ENCODE data around the gene ARID4B.

ARID4B gene

DNA sequence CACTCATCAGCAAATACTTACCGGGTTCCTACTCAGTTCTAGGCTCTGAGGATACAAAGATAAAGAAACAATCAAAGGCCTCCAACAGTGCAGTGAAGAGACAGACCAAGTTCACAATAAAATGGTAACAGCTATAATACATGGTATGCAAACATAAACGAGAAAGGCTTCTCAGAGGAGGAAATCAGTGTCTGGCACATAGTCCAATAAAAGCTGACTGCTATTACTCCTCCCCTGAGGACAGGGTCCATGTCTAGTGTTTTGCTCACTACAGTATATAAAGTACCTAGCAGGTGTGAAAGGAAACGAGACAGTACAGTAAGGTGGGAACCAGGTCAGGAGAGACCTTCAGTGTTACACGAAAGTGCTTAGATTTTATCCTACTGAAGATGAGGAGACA, 171.2 kb downstream of the ARID4B start:
- DNase-seq = no peak

DNA sequence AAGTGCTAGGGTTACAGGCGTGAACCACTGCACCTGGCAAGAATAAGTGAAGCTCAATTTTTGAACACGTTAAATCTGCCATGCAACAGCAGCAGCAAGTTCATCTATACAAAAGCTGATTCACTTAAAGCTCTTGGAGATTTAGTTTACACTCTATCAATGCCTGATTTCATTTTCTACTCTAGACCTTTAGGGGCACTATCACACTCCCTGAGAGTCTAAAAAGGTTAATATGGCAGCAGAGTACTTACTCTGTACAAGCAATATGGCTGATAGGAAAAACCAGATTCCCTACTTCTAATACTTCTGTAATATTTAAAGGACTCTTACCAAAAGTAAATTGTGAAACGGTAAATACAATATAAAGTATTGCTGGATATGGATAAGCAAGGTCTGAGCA, 171.7 kb downstream of the ARID4B start:
- no peak for DNase-seq

DNA sequence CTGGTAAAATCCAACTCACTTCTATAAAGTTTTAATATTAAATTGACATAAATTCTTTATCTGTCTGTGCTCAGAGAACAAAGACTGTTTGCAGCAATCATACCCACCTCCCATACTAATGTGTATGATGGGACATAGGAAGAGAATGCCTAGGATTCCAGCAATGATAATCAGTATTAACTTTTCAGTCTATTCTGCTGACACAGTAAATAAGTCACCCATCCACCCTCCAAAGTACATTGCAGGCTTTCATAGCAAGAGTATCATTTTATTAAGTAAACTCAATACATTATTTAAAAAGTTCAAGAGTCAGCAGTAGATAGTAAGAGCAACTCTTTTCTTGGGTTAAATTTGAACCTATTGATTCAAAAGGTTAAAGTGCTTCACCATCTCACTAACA, 175.7 kb downstream of the ARID4B start:
- no peak for DNase-seq

DNA sequence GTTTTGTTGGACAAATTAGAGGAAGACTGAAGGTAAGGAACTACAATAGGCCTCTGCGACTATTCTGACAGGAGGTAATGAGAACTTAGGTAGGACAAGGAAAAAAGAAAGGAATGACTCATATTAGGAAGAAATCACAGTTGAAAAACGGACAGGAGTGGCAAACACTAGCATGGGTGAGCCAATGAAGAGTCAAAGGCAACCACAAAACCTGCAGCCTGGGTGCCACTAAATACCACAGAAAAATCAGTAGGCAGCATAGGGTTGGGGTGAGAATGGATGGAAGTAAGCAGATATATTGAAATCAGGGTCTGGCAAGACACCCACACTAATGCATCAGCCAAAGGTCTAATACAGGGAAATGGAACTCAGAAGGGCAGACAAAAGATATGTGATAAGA, 176.9 kb downstream of the ARID4B start:
- DNase-seq = no peak

DNA sequence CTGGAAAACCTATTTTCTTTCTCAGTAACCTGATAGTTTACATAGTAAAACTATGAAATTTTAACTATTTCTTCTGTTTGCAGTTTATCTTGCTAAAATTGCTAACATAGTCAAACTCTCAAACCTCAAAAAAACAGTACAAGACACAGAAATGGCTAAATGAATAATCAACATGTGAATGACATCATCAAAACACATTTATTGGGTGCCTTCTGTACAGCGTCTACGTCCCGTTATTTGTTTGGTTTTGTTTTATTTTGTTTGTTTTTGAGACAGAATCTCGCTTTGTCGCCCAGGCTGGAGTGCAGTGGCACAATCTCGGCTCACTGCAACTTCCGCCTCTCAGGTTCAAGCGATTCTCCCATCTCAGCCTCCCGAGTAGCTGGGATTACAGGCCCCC, 178.2 kb downstream of the ARID4B start:
- DNase-seq = no peak

DNA sequence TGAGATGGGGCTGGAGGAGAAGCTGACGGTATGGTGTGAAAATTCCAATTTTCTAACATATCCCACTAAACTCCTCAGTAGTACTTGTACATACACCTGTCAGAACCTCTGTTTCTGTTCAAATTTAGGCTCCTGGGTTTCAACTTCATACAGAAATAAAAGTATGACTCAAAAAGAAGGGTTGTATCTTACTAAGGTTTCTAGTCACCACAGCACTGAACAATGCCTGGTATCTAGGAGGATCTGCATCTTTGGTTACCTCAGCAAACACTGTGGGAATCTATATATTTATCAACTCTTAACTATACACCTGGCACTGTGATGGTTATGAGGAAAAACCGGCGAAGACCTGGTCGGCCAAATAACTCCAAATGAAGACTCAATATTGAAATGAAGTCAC, 180.7 kb downstream of the ARID4B start:
- DNase-seq = no peak

DNA sequence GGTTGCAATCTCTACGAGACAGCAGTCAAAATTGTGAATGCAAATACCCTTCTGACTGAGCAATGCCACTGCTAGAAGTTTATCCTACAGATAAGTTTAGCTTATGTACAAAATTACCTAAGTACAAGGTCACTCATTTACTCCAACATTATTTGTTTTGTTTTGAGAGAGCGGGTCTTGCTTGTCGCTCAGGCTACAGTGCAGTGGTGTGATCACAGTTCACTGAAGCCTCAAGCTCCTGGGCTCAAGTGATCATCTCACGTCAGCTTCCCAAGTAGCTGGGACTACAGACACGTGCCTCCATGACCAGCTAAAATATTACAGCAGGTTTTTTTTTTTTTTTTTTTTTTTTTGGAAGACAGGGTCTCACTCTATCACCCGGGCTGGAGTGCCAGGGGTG, 182.3 kb downstream of the ARID4B start:
- no peak for DNase-seq

DNA sequence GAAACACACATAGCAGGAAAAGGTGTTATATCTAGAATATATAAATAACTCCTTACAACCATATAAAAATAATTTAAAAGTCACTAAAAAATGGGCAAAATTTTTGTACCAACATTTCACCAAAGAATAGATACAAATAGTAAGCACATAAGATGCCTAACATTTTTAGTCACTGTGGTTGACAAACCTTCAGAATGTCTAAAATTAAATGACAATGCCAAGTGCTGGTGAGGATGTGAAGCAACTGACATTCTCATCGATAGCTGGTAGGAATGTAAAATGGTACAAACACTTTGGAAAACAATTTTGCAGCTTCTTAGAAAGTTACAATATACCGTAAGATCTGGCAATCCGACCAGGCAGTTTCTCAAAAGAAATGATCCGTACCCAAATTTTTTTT, 185.0 kb downstream of the ARID4B start:
- no peak for DNase-seq

DNA sequence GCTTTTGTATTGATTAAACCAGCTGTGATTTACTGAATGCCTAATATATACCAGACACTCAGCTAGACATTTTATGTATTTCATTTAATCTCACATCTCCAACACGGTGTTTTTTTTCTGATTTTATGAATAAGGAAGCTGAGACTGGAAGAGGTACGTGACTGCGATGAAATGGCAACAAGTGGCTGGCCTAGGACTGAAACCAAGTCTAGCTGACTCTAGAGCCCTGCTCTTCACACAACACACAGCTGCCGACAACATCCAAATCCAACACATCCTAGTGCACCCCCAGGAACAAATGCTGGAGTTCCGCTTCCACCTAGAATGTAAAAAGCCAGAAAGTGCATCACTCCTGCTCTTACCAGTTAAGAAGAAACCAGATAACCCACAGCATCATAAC, 188.7 kb downstream of the ARID4B start:
- no peak for DNase-seq

DNA sequence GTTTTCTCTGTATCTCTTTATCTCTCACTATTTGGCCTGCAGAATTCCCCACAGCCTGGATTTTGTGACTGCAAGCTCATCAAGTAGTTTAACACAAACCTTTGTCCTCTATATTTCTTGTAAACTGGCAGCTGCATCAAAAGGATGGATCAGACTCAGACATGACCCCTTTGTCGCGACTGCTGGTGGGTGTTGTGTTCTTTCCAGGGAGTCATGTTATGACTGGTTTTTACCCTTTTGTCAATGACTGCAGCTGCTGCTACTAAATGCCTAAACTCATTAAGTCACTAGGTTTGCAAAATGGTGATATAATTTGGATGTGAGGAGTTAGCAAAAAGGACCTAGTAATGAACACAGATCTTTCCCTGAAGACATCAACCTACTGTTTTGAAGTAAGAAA, 189.2 kb downstream of the ARID4B start:
- no peak for DNase-seq

DNA sequence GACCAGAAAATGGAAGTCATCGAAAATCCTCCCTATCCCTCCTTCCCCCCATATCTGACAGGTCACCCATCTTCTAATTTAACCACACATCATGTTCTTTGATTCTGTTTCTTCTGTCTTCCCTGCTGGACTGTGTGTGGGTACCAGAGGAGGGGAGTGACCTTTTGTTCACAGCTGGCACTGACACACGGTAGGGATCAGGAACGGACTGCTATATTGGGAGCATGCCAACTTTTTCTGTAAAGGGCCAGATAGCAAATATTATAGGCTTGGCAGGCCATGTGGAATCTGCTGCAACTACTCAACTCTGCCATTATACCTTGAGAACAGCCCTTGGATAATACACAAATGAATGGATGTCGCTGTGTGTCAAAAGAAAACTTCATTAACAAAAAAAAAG, 191.9 kb downstream of the ARID4B start:
- DNase-seq = no peak

DNA sequence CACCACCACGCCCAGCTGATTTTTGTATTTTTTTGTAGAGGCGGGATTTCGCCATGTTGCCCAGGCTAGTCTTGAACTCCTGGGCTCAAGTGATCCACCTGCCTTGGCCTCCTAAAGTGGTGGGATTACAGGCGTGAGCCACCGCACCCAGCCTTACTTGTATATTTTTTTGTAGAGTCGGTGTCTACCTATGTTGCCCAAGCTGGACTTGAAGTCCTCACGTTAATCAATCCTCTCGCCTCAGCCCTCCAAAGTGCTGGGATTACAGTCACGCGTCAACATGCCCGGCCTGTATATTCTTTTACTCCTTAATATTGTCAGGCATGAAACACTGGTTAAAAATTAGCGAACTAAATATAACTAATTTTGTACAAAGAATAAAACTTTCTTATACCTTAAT, 193.8 kb downstream of the ARID4B start:
- DNase-seq = no peak

DNA sequence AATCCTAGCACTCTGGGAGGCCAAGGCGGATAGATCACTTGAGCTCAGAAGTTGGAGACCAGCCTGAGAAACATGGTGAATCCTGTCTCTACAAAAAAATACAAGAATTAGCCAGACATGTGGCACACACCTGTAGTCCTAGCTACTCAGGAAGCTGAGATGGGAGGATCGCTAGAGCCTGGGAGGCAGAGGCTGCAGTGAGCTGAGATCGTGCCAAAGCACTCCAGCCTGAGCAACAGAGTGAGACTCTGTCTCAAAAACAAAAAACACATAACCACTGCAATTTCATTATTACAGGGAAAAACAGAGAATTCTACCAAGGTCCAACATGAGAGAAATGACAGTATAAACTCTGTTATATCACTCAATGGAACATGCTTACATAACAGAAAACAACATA, 194.9 kb downstream of the ARID4B start:
- DNase-seq = no peak

DNA sequence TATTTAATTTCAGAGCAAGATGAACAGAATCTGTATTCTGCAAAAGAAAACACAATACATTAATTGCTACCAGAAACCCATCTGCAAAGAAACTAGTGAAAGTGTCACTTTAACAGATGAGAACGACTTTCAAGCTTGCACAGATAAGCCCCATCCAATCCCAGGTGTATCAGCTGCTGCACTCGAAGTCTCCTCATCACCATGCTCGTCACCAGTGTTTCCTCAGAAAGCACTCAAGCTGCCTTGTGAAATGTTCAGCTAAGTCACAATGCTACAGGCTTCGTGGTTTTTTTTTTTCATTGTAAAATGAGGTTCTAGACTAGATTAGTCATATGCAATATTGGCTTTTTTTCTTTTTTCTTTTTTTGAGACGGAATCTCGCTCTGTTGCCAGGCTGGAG, 196.0 kb downstream of the ARID4B start:
- no peak for DNase-seq

DNA sequence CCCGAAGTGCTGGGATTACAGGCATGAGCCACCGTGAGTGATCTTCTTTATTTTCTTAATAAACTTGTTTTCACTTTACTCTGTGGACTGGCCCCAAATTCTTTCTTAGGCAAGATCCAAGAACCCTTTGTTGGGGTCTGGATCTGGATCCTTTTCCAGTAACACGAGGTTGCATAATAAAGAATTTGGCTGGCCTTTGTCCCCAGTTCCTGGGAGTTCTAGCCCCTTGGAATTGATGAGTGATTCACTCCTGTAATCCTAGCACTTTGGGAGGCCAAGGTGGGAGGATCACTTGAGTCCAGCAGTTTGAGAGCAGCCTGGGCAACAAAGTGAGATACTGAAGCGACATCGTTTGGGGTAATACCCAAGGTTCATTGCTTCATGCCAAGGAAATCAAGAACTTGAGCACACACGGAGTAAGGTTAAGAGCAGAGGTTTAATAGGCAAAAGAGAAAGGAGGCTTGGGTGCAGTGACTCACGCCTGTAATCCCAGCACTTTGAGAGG, 197.2 kb downstream of the ARID4B start:
- no peak for DNase-seq

DNA sequence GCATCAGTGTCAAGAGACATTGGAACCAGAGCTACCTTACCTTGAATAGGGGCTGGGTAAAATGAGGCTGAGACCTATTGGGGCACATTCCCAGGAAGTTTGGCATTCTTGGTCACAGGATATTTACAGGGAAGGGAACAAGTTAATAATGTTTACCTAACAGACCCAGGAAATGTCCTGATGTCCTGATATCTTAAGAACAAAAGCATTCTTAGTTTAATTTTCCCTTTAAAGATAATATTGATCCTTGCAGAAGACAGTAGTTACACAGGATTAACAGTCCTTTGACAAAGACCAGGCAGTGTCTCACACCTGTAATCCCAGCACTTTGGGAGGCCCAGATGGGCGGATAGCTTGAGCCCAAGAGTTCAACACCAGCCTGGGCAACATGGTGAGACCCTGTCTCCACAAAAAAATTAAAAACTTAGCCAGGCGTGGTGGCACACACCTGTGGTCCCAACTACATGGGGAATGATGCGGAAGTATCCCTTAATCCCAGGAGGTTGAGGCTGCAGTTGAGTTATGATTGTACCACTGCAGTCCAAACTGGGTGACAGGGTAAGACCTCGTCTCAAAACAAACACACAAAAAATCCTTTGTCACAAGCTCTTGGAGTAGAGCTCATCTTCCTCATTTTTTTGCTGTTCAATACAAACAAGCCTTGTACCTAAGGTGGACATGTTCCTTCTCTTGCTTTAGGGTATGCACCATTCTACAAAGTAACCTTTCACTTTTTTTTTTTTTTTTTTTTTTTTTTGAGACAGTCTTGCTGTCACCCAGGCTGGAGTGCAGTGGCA, 198.0 kb downstream of the ARID4B start:
- DNase-seq = no peak

DNA sequence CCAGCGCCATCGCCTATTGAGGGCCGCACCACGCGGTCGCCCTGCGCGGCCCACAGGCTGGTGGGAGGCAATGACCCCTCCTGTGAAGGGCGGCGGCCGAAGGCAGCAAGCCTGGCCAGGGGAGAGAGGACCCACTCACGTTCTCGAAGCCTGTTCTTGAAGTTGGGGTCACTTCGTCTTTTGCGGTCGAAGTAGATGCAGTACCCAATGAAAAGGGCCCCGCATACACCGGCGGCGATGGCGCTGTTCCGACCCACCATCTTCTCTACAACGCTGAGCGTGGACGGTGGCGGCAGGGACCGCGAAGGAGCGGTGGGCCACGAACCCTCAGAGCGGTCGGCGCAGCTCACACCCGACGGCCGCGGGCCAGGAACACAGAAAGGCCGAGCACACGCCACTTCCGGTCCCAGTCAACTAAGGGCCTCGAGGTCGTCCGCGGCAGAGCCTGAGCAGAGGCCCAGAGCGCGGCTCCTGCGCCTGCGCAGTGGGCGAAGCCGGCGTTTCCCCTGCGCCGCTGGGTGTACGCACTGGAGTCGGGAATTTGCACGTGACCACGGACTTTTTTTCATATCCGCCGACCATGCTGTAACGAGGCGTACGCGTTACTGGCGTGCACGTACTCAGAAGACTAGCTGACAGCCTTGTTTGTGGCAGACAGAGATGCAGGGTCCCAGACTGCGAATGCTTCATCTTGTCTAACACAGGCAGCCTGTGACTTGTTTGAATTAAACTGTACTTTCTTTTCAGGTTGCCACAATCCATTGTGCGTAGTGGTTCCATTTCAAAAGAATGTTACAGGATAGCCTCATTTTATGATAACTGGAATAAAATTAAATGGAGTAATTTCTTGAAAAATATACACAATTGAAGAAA, 199.3 kb downstream of the ARID4B start, which contains the start of gene TOMM20:
Gene TOMM20, minus strand, starts transcription at position 382 of the 873 bp plus-strand sequence. Its CDS starts 122 bp downstream, at position 260.
- peak; percentile 76 for DNase-seq

DNA sequence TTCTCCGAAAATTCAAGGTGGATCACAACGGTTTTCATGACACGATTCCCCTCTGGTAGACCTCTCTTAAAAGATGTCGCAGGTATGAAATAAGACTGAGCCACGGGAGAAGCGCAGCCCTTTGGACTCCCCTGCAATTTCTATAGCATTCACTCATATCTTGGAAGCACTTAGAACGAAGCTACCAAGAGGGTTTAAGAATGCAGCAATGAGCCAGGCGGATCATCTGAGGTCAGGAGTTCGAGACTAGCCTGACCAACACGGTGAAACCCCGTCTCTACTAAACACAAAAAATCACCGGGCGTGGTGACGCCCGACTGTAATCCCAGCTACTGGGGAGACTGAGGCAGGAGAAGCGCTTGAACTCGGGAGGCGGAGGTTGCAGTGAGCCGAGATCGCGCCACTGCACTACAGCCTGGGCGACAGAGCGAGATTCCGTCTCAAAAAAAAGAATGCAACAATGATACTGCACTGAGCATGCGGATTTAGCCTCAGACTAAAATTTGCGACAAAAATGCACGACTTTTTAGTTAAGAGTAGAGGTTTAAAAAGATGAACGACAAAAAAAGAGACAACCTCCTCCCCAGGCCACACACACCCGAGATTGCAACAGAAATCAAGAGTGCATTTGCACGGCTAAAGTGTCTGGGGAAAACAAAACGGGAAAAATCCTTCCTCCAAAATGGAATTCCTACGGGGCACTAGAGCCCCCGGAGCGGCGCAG, 200.1 kb downstream of the ARID4B start:
- no peak for DNase-seq

DNA sequence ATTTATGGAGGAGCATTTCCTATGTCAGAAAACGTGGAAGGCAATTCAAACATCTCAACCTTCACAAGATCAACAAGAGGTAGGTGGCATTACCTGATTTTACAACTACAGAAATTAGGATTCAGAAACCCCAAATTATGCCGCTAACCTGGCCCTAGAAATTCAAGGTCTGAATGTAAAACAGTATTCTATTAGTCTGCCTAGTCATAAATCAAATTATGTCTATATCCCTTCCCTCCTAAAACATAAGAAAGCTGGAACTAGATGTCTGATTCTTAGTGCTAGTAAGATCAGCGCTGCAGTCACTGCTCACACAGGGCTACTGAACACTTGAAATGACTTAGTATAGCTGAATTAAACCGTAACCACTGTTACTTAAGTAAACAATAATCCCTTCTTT, 200.8 kb downstream of the ARID4B start:
- no peak for DNase-seq

DNA sequence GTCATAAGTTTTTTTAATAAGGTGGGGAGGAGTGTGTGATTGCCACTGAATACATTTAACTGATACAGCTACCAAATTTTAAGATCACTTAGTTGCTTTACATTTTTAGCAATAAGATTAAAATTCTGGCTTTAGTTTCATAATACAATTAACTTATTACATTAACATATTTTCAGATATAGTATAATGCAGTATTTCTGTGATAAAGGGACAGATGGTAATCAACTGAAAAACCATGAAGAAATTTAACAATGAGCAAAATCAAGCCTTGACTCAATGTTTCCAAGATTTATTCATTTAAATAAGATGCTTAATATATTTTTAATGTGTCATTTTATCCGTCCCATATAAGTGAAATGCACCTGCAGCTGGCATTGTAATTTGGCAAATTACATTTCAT, 203.3 kb downstream of the ARID4B start:
- no peak for DNase-seq

DNA sequence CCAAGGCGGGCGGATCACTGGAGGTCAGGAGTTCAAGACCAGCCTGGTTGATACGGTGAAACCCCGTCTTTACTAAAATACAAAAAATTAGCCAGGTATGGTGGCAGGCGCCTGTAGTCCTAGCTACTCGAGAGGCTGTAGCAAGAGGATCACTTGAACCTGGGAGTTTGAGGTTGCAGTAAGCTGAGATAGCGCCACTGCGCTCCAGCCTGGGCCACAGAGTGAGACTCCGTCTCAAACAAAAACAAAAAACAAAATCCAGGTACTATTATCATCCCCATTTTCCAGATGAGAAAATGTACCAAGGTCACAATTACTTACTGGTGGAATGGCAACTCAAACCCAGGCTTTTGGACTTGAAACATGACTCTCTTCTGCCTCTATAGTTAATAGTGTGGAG, 203.9 kb downstream of the ARID4B start:
- DNase-seq = no peak

DNA sequence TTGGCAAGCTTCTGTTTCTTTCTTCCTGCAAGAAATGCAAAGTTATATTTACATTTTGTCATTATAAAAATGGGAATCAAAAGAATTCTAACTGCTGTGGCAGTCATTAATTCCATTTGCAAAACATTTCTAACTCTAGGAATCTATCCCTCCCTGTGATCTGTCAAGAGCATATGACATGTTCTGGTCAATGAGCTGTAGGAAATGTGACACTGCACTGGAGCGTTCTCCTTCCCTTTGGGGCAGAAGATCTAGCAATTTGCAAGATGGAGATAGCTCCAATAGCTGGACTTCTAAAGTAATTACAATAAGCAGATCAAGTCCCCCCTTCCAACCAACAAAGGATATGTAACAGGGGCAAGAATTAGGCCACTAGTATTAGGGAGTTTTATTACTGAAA, 205.6 kb downstream of the ARID4B start:
- DNase-seq = no peak

Measured in 8988T (cell line).